ENCODE measurements around the gene COBL. TPM values are rescaled to one million over a fixed set of nuclear protein-coding genes. Genes with fewer than 3 reads are reported as not detected.

Gene COBL
- total RNA-seq, 1 experiment from 2014 or later: 8.6 TPM

DNA sequence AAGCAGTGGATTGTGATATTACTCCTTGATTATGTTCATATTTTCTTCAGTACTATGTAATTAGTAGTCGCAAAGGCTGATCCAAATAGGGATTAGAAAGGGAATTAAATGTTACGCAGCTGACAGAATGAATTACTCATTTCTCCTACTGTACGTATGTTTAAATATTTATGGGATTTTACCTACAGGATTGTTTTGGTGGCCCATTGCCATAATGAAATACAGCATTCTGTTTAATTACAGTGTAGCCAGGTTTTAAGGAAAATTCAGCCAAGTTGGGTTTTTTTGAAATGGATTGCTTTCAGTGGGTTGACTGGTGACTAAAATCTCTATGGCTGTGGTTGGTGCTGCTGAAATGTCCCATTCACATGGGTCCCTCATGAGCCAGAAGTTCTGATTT lies 336.2 kb downstream of the COBL start:
- TF ChIP-seq CTCF (conservative IDR thresholded peaks at IDR 0.05; ENCODE audit: low read depth, low read length) (no peak), EZH2 (IDR thresholded peaks at IDR 0.05; ENCODE audit: low read length, unreplicated experiment) (no peak), EZH2phosphoT487 (IDR thresholded peaks at IDR 0.05; ENCODE audit: borderline replicate concordance, low read length) (no peak)
- Histone ChIP-seq H3K36me3 (ENCODE audit: low read depth, low read length) (no peaks in the 10 kb centered on the region), H3K4me1 (ENCODE audit: insufficient read depth, low read length) (peaks cover 13% of the 10 kb centered on the region), H3K9ac (ENCODE audit: low read length) (no peak overlapping the region), H3K4me2 (ENCODE audit: low read length) (no peak overlapping the region), H3K79me2 (ENCODE audit: low read length) (no peaks in the 10 kb centered on the region), H3K27me3 (ENCODE audit: low read length) (no peaks in the 10 kb centered on the region), H3F3A (ENCODE audit: low read length, unreplicated experiment) (no peaks in the 10 kb centered on the region), H3K9me2 (replicated peaks; ENCODE audit: low read length) (no peaks in the 10 kb centered on the region), H2AFZ (ENCODE audit: low read length) (no peak overlapping the region), H4K20me1 (ENCODE audit: low read length) (no peaks in the 10 kb centered on the region), H3K9me3 (ENCODE audit: low read length) (no peaks in the 10 kb centered on the region), H3K27ac (ENCODE audit: low read length) (no peak overlapping the region), H3K4me3 (ENCODE audit: low read length) (no peak overlapping the region)
- intact Hi-C loops (cut with micrococcal nuclease): no loop called here
- DNase-seq: no peak
- BruUV-seq (replicated peaks): no TSS peak
- ATAC-seq: no peak
- ChIA-PET POLR2A (ENCODE audit: unreplicated experiment) (no interaction called here), CTCF (no interaction called here)

DNA sequence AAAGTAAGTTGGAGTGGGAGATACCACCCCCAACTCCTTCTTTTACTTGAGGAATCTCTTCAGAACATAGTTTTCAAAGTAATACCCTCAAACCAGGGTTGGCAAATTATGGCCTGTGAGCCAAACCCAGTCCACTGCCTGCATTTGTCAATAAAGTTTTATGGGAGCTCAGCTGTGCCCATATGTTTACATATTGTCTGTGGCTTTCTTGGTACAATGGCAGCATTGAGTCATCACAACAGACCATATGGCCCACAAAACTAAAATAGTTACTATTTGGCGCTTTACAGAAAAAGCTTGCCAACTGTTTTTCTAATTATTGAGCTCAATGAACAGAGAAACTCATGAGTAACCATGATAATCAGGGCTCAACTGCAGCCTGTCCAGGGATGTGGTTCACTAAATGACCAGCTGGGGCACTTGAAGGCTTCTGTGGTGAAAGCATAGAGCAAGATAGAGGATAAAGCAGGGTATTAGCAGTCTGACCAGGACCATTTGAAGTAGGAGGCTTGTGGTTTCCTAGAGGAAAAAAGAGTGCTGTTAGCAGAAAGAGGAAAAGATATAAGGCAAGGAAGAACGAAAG lies 337.9 kb downstream of the COBL start:
- no peak overlapping the region for H3K9ac ChIP-seq (ENCODE audit: low read length)
- peaks cover 13% of the 10 kb centered on the region for H3K4me1 ChIP-seq (ENCODE audit: insufficient read depth, low read length)
- H3K27me3 ChIP-seq (ENCODE audit: low read length): no peaks in the 10 kb centered on the region
- H3K9me3 ChIP-seq (ENCODE audit: low read length): no peaks in the 10 kb centered on the region
- H3K9me2 ChIP-seq (replicated peaks; ENCODE audit: low read length): no peaks in the 10 kb centered on the region
- no peaks in the 10 kb centered on the region for H3K79me2 ChIP-seq (ENCODE audit: low read length)
- CTCF ChIA-PET: no interaction called here
- H4K20me1 ChIP-seq (ENCODE audit: low read length): no peaks in the 10 kb centered on the region
- ATAC-seq: peak; percentile 85
- H3K36me3 ChIP-seq (ENCODE audit: low read depth, low read length): no peaks in the 10 kb centered on the region
- 0 out of 2 replicates have a peak overlapping the region, but pooled peaks have one; percentile 32 for H2AFZ ChIP-seq (ENCODE audit: low read length)
- no peak overlapping the region for H3K27ac ChIP-seq (ENCODE audit: low read length)
- H3K4me2 ChIP-seq (ENCODE audit: low read length): peak overlapping the region; percentile 12; the same call in 1 of the 2 replicates
- H3K4me3 ChIP-seq (ENCODE audit: low read length): no peak overlapping the region
- intact Hi-C loops (cut with micrococcal nuclease): no loop called here
- TF ChIP-seq CTCF (conservative IDR thresholded peaks at IDR 0.05; ENCODE audit: low read depth, low read length) (peak; percentile 49; the same call in 1 of the 2 replicates), EZH2phosphoT487 (IDR thresholded peaks at IDR 0.05; ENCODE audit: borderline replicate concordance, low read length) (no peak)
- POLR2A ChIA-PET (ENCODE audit: unreplicated experiment): interaction anchor here (0.6 kb wide), 2 partner anchors 25 to 51 kb away, joined by 3 to 4 read pairs; no protein-coding TSS in a partner anchor
- peak; percentile 55 for DNase-seq
- no TSS peak for BruUV-seq (replicated peaks)
- no peaks in the 10 kb centered on the region for H3F3A ChIP-seq (ENCODE audit: low read length, unreplicated experiment)

DNA sequence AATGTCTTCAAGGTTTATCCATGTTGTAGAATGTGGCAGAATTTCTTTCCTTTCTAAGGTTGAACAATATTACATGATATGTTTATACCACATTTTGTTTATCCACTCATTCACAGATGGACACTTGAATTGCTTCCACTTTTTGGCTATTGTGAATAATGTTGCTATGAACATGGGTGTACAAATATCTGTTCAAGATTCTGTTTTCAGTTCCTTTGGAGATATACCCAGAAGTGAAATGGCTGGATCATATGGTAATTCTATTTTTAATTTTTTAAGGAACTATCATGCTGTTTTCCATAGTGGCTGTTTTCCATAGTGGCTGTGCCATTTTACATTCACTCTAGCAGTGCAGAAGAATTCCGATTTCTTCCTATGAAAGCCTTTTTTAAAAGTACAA lies 339.2 kb downstream of the COBL start:
- BruUV-seq (replicated peaks): no TSS peak
- H3K9me3 ChIP-seq (ENCODE audit: low read length): no peaks in the 10 kb centered on the region
- ChIA-PET CTCF (no interaction called here), POLR2A (ENCODE audit: unreplicated experiment) (no interaction called here)
- no peak for ATAC-seq
- H3K79me2 ChIP-seq (ENCODE audit: low read length): no peaks in the 10 kb centered on the region
- no peaks in the 10 kb centered on the region for H4K20me1 ChIP-seq (ENCODE audit: low read length)
- H3F3A ChIP-seq (ENCODE audit: low read length, unreplicated experiment): no peaks in the 10 kb centered on the region
- H3K27ac ChIP-seq (ENCODE audit: low read length): no peak overlapping the region
- DNase-seq: no peak
- H3K9ac ChIP-seq (ENCODE audit: low read length): no peak overlapping the region
- no peaks in the 10 kb centered on the region for H3K36me3 ChIP-seq (ENCODE audit: low read depth, low read length)
- intact Hi-C loops (cut with micrococcal nuclease): no loop called here
- no peaks in the 10 kb centered on the region for H3K27me3 ChIP-seq (ENCODE audit: low read length)
- peaks cover 13% of the 10 kb centered on the region for H3K4me1 ChIP-seq (ENCODE audit: insufficient read depth, low read length)
- no peak overlapping the region for H2AFZ ChIP-seq (ENCODE audit: low read length)
- no peaks in the 10 kb centered on the region for H3K9me2 ChIP-seq (replicated peaks; ENCODE audit: low read length)
- H3K4me3 ChIP-seq (ENCODE audit: low read length): no peak overlapping the region
- TF ChIP-seq EZH2phosphoT487 (IDR thresholded peaks at IDR 0.05; ENCODE audit: borderline replicate concordance, low read length) (no peak), CTCF (conservative IDR thresholded peaks at IDR 0.05; ENCODE audit: low read depth, low read length) (no peak), EZH2 (IDR thresholded peaks at IDR 0.05; ENCODE audit: low read length, unreplicated experiment) (no peak)
- no peak overlapping the region for H3K4me2 ChIP-seq (ENCODE audit: low read length)

Measured in PC-3 (cell line).